Measurements from ENCODE around the gene SLC5A4.
"Not testable (repeated sequence)": the region's sequence is repeated elsewhere in the genome, so short reads cannot be mapped to it uniquely, and the experiment has no call there.

Gene SLC5A4

DNA sequence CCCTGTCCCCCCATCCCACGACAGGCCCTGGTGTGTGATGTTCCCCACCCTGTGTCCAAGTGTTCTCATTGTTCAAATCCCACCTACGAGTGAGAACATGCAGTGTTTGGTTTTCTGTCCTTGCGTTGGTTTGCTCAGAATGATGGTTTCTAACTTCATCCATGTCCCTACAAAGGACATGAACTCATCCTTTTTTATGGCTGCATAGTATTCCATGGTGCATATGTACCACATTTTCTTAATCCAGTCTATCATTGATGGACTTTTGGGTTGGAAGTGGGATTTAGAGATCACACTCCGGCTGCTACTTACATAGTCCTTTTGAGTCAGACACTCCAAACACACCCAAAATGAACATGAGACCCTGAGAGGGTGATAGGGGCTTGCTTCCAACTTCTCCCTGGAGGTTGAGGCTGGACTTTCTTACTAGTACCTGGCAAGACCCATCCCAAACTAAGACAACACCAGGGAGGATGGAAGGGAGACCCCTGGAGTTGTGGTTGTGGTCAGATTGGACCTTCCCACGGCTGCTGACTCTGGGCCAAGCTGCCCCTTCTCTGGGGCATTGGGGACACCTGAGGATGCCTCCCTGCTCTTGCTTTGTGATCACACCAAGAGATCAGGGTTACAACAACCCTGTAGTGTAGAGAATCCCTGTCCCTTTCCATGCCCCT, 57.5 kb downstream of the SLC5A4 start:
- DNase-seq: not testable (repeated sequence)

- DNase-seq: not testable (repeated sequence)
These were observed 59.2 kb downstream of the SLC5A4 start for GRCh38 chr22:32195900-32196299.

- not testable (repeated sequence) for DNase-seq
These were observed 61.8 kb downstream of the SLC5A4 start for GRCh38 chr22:32193346-32193745.

- not testable (repeated sequence) for DNase-seq
These were observed 64.1 kb downstream of the SLC5A4 start for GRCh38 chr22:32191021-32191420.

- no peak for DNase-seq
These were observed 69.3 kb downstream of the SLC5A4 start for GRCh38 chr22:32185821-32186220.

DNA sequence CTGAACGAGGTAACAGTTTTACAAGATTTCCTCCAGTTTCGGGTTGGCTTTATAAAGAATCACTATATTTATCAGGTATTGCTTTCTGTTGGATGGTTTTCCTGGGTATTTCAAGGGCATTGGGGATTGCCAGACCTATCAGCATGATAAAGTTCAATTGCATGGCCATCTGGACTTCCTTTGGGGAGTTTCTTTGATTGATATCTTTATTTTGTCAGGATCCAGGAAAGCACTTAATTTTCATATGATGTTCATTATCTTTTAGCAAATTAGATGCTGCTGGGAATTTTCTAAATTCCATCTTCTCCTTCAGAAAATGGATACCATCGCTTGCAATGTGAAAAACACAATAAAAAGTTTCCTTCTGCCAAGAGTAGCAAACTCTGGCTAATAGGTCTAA, 71.5 kb downstream of the SLC5A4 start:
- no peak for DNase-seq

GRCh38 chr22:32181043-32181442, 74.1 kb downstream of the SLC5A4 start:
- no peak for DNase-seq

GRCh38 chr22:32177221-32177765, 77.9 kb downstream of the SLC5A4 start:
- no peak for DNase-seq

DNA sequence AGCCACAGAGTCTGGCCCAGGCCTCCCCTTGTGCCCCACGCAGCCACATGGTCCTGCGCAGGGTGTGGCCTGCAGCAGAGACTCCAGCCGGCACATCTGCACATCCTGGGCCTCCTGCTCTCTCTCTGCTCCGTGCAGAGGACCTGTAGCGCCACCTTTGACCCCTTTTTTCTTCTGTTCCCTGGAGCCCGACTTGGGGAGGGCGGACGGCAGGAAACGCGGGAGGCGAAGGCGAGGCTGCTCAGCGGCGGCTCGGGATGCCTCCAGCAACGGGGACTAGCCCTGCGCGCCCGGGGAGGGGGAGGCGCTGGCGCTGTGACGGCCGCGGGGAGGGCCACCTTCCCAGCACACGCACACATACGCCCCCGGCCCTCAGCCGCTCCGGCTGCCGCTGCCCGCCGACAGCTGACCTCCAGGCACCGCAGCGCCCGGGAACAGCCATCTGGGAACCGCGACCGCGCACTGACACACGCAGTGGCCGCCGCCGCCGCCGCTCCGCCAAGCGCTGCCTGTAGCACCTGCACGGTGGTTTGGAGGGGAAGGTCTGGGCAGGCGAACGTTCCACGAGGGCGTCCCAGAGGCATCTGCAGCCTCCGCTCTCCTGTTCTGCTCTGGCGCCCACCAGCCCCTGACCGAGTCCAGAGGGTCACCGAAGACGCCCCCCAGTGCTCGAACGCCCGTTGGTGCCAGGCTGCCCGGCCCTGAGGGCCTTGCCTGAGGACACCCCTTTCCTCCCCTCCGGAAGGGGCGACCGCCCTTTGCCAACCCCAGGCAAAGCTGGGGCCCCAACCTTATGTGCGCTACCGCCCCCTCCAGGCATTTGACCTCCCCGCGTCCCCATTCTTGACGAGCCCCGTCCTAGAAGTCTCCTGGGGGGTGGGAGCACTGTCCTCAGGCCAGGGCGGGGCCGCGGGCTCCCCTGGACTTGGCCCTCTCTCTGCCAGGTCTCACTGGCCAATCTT, 79.2 kb downstream of the SLC5A4 start:
- no peak for DNase-seq

DNA sequence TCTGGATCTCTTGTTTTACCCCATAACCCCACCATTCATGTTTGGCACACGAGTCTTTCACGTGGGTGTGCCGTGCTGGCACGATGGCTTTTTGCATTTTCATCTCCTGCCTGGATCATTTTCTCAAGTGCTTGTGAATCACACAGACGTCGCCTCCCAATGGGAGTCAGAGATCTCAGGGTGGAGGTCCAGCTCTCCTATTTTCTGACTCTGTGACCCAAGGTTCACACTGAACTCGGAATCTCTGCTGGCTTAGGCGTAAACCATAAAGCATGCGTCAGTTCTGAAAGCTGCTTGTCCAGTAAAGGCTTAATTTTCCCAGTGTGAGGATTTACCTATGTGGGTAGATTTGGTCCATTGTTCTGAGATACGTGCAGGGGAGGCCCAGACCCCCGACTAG, 80.0 kb downstream of the SLC5A4 start:
- no peak for DNase-seq

Measured in HCEC 1CT (cell line).